Measurements from ENCODE around the gene ACTR6. TPM values are rescaled to one million over a fixed set of nuclear protein-coding genes. Genes with fewer than 3 reads are reported as not detected.

ACTR6 gene
- total RNA-seq, 1 experiment from 2014 or later, result 34.9 TPM

DNA sequence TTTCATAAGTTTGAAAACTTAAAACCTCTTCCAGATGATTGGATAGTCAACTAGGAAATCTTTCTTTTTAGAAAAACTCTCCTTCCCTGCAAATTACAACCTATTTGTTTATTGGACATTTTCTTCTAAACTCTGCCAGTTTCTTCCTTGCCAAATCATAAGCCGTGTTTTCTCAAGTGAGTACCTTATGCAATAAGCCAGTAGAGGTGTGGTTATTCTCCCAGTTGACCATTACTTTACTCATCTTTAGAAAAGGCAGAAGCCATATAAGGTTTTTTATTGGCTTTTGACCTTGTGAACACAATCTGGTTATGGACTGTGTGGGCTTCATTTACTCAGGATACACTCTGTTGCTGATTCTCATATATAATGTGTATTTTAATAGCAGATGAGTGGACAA, 14.6 kb downstream of the ACTR6 start:
- Mint-ChIP-seq H3K4me1 (no peaks in the 10 kb centered on the region), H3K27me3 (ENCODE audit: low read depth) (no peaks in the 10 kb centered on the region), H3K36me3 (ENCODE audit: insufficient read depth in 1 of 3, low read depth in 3 of 3) (peaks cover 0 to 42% (median 34%) of the 10 kb centered on the region in 3 experiments; a peak in 5 of 7 replicates), H3K4me3 (no peak overlapping the region), H3K9me3 (no peaks in the 10 kb centered on the region), H3K27ac (no peak overlapping the region)
- no peak overlapping the region for H4K8ac ChIP-seq (replicated peaks; ENCODE audit: insufficient read length, low read depth, low read length)
- H4K20me1 ChIP-seq (ENCODE audit: control insufficient read depth, insufficient read depth, insufficient read length), result no peaks in the 10 kb centered on the region
- no peak overlapping the region for H2BK20ac ChIP-seq (ENCODE audit: low read depth, low read length, poor library complexity, severe bottlenecking)
- WGBS (ENCODE audit: extremely low coverage, insufficient read length, low lambda C conversion rate), result no CpG with 5 or more reads among the region's 1 CpG
- no peak overlapping the region for H2BK120ac ChIP-seq (ENCODE audit: low read depth, low read length, poor library complexity, severe bottlenecking)
- H3K4me2 ChIP-seq (ENCODE audit: insufficient read depth, insufficient read length, low read length), result no peak overlapping the region
- no peaks in the 10 kb centered on the region for H3K79me2 ChIP-seq (ENCODE audit: insufficient read depth, low read length)
- H3K27ac ChIP-seq (ENCODE audit: insufficient read length, low read depth, low read length), result no peak overlapping the region
- no peak overlapping the region for H2BK12ac ChIP-seq (ENCODE audit: insufficient read length, low read depth, low read length)
- H3K9ac ChIP-seq (ENCODE audit: extremely low read depth, insufficient read length, low read length), result no peak overlapping the region
- no peak overlapping the region for H2AK5ac ChIP-seq (ENCODE audit: insufficient read length, low read length)
- H3K4ac ChIP-seq (ENCODE audit: low read depth, low read length), result no peak overlapping the region
- H3T11ph ChIP-seq (ENCODE audit: low read length), result no peak overlapping the region
- no peaks in the 10 kb centered on the region for H3K27me3 ChIP-seq (ENCODE audit: insufficient read depth, low read length)
- H2BK5ac ChIP-seq (ENCODE audit: insufficient read length, low read length), result no peak overlapping the region
- H3K9me3 ChIP-seq (ENCODE audit: control insufficient read depth, low read depth, low read length), result no peaks in the 10 kb centered on the region
- no peak overlapping the region for H3K56ac ChIP-seq (ENCODE audit: insufficient read length, low read depth, low read length)
- H4K91ac ChIP-seq (ENCODE audit: insufficient read length, low read depth, low read length), result no peak overlapping the region
- TF ChIP-seq, protein P1, sequence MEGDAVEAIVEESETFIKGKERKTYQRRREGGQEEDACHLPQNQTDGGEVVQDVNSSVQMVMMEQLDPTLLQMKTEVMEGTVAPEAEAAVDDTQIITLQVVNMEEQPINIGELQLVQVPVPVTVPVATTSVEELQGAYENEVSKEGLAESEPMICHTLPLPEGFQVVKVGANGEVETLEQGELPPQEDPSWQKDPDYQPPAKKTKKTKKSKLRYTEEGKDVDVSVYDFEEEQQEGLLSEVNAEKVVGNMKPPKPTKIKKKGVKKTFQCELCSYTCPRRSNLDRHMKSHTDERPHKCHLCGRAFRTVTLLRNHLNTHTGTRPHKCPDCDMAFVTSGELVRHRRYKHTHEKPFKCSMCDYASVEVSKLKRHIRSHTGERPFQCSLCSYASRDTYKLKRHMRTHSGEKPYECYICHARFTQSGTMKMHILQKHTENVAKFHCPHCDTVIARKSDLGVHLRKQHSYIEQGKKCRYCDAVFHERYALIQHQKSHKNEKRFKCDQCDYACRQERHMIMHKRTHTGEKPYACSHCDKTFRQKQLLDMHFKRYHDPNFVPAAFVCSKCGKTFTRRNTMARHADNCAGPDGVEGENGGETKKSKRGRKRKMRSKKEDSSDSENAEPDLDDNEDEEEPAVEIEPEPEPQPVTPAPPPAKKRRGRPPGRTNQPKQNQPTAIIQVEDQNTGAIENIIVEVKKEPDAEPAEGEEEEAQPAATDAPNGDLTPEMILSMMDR (conservative IDR thresholded peaks at IDR 0.05), result no peak
- no peak overlapping the region for H3K18ac ChIP-seq (ENCODE audit: insufficient read length, low read depth, low read length)
- H3K79me1 ChIP-seq (ENCODE audit: insufficient read depth, low read depth, low read length, poor library complexity, severe bottlenecking), result no peaks in the 10 kb centered on the region
- no peaks in the 10 kb centered on the region for H3K23me2 ChIP-seq (ENCODE audit: insufficient read length, low read depth, low read length, poor library complexity, severe bottlenecking)
- H3K4me1 ChIP-seq (ENCODE audit: insufficient read depth, low read length), result no peaks in the 10 kb centered on the region
- no peak overlapping the region for H3K14ac ChIP-seq (ENCODE audit: insufficient read depth, low read length)
- no peak overlapping the region for H4K5ac ChIP-seq (ENCODE audit: insufficient read length, low read depth, low read length)
- H2AFZ ChIP-seq (ENCODE audit: low read length), result no peak overlapping the region
- DNase-seq, result no peak
- H2BK15ac ChIP-seq (ENCODE audit: low read depth, low read length), result no peak overlapping the region
- H3K23ac ChIP-seq (ENCODE audit: insufficient read length, low read depth, low read length), result no peak overlapping the region
